ENCODE measurements around the gene ZNF253.

ZNF253 gene

DNA sequence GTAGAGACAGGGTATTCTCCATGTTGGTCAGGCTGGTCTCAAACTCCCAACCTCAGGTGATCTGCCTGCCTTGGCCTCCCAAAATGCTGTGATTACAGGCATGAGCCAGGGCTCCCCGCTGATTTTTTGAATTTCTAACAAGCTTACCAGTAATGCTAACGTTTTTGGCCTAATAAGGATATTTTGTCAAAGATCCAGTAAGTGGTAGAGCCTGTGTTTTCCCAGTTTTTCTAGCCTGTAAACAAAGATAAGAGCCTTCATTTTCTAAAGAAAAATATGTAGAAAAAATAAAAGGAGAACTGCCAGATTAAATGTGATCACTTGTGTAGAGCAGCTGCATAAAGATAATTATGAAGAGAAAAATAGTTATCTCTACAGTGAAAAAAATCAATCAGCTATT lies 72.8 kb downstream of the ZNF253 start:
- Mint-ChIP-seq H3K4me3 (no peak overlapping the region), H3K4me1 (no peaks in the 10 kb centered on the region), H3K27ac (no peak overlapping the region), H3K9me3 (peaks cover 15% of the 10 kb centered on the region), H3K36me3 (peaks cover 14% of the 10 kb centered on the region), H3K27me3 (no peaks in the 10 kb centered on the region)

DNA sequence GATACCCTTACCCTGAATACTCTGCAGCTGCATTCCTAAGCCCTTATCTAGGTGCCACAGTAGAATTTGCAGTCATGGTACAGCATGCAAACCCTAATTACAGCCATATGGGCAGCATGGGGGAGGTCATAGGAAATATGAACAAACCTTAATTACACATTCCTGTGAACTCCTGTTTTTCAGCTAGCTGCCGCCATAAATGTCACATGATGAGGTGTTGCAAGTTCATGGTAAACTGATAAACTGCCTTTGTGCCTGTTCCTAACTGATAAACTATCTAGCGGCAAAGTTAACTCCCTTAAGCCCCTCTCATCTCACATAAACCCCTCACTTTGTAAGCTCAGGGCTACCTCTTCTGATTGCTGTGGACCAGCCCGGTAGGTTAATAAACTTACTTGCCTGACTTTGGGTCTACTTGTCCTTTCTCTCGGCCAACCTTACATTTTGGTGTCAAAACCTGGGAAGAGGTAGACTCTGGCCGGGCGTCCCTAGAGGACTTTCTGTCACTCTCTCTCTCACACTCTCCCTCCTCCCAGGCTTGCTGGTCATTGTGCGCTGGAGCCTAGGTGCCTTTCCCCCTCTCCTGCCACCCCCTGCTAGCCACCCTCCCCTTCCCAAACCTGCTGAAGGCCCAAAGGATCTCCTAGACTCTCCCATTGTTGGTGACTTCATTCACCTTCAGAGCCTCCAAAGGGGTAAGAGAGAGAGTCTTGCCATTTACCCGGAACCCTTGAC lies 78.3 kb downstream of the ZNF253 start:
- peaks cover 4% of the 10 kb centered on the region for H3K27me3 Mint-ChIP-seq
- no peaks in the 10 kb centered on the region for H3K4me1 Mint-ChIP-seq
- peaks cover 13% of the 10 kb centered on the region for H3K9me3 Mint-ChIP-seq
- peaks cover 9% of the 10 kb centered on the region for H3K36me3 Mint-ChIP-seq
- H3K27ac Mint-ChIP-seq, result no peak overlapping the region
- H3K4me3 Mint-ChIP-seq, result no peak overlapping the region

Measured in activated naive CD4-positive, alpha-beta T cell treated with anti-CD3 and anti-CD28 coated beads, Interleukin-2, amount 50 U/mL, for 24 hours (primary cell).